Right forelimb (tissue), 1 donor: ENCODE data around the gene SARS2.
"Not testable (repeated sequence)": the region's sequence is repeated elsewhere in the genome, so short reads cannot be mapped to it uniquely, and the experiment has no call there.

Source experiments
- DNase-seq: peaks from one replicate; pipeline ENCODE4 v3.0.0-alpha.2; 2018

SARS2 gene, protein sequence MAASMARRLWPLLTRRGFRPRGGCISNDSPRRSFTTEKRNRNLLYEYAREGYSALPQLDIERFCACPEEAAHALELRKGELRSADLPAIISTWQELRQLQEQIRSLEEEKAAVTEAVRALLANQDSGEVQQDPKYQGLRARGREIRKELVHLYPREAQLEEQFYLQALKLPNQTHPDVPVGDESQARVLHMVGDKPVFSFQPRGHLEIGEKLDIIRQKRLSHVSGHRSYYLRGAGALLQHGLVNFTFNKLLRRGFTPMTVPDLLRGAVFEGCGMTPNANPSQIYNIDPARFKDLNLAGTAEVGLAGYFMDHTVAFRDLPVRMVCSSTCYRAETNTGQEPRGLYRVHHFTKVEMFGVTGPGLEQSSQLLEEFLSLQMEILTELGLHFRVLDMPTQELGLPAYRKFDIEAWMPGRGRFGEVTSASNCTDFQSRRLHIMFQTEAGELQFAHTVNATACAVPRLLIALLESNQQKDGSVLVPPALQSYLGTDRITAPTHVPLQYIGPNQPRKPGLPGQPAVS

DNA sequence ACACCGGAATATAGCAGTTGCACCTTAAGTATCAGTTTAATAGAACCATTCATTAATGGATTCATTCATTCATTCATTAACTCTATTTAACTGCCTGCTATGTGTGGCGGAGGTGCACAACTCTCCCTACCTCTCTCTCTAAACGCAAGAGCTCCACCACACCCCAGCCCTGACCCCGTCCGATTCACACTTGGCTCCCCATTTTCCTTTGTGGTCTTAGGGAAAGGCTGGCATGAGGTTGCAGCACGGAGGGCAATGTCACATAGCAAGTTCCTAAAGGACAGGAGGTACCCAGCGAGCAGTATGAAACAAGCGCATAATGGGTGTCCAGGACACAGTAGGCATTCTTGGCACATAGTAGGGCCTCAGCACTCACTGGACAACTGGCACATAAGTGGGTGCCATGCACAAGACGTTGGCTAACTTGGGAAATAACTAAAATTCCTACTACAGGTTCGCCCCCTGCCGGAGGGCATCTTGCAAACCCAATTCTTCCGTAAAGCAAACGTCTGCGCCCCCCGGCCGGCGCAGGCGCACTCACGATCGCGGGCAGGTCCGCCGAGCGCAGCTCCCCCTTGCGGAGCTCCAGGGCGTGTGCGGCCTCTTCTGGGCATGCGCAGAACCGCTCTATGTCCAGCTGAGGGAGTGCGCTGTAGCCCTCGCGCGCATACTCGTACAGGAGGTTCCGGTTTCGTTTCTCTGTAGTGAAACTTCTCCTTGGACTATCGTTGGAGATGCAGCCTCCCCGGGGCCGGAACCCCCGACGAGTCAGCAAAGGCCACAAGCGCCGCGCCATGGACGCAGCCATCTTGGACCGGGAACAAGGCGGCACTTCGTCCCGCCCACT, at the start of gene SARS2:
TSS of gene SARS2 (minus strand) at position 835 of the 847 bp plus-strand sequence. CDS start at position 808, 27 bp downstream.
- DNase-seq, result peak; percentile 99

DNA sequence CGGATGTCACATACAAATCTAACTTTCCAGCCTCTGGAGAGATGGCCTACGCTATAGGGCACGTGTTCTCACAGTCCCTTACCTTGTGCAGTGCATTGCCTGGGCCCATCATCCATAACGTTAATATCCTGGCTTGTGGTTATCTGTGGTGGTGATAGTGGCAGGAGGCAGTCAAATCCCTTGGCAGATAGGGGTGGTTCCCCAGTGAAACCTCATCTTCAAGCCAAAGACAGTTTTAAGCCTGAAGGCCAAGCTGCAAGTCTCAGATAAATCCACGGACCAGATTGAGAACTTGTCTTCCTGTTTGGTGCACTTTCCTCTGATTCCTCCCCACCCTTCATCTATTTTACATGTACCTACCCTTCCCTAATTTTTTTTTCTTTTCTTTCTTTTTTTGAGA, 49.2 kb upstream of the SARS2 start:
- DNase-seq, result no peak

DNA sequence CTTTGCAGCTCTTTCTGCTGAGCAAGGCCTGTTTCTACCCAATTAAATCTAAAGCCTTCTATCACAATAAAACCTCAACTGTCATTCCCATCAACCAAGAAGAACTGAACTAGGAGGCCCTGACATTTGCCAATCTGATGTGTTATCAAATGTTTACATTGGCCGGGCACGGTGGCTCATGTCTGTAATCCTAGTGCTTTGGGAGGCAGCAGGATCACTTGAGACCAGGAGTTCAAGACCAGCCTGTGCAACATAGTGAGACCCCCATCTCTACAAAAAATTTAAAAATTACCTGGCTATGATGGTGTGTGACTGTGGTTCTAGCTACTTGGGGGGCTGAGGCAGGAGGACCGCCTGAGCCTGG, 47.7 kb upstream of the SARS2 start:
- no peak for DNase-seq

DNA sequence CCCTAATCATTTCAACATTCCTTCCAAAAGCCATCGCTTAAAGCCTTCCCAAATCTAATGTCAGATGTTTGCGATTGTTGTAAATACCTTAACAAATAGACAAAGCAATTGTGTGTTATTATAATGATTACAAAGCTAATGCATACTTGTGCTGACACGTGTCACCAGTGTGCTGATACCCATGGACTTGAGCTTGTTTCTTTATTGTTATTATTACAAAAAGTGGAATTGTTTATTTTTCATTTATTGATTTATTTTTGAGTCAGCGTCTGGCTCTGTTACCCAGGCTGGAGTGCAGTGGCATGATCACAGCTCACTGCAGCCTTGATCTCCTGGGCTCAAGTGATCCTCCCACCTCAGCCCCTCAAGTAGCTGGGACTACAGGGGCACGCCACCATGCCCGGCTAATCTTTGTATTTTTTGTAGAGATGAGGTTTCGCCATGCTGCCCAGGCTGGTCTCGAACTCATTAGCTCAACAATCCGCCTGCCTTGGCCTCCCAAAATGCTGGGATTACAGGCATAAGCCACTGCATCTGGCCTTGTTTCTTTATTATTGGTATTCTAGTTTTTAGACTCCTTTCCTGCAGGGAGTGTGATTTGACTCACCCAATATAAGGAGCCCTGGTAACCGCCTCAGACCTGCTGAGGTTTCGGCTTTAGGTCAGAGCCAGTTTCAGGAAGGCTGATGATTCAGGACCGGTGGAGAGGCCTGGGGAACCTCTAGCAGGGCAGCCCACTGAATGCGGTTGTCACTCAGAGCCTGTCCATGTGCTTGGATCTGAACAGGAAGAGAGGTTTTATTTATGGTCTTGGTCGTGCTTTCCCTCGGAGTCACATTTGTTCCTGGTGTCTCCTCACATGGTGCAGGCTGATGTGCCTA, 47.1 kb upstream of the SARS2 start:
- DNase-seq, result no peak

DNA sequence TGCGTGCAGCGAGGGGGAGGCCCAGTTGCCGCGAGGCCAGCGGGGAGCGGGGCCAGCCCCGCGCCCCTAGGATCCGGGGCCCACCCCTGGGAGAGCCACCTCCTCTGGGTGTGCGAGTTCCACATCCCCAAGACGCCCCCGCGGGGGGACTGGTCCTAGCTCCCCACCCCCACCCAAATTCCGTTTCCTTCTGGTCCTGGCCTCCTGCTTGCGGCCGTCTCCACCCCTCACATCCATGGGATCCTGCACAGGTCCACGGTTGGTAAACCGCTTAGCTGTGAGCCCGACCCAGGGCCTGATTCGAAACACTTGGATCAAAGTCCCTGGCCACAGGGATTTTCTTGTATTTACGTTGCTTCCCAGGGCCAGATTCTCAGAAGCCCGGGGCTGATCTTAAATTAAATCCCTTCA, 45.3 kb upstream of the SARS2 start:
- no peak for DNase-seq

DNA sequence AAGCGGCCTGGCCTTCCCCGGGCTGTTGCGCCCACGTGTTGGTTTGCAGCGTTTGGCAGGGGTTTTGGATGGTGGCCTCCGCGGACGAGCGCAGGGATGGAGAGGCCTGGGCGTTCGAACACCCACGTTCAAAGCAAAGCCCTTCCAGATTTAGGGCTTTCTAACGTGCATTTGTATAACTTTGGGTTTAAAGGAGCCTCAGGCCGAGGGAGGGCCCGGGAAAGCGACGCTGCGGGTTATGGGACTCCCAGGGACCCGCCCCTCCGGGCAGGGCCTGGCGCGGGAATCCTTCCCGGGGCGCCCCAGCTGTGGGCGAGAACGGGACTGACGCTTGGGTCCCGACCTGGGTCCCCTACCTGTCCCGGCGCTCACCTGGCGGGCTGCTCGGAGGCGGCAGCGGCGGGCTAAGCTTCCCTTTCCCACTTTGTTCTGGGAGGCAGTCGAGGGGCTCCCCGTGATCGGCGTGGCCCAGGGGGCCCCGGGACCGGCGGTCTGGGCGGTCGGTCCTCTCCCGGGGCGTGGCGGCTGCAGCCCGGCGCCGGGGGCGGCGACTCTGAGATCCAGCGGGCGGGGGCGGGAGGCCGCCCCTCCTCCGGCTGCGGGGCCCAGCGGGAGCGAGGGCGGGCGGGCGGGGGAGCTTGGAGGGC, 44.8 kb upstream of the SARS2 start, which contains the start of gene FBXO17:
TSS of gene FBXO17 (minus strand) at position 529 of the 647 bp plus-strand sequence. CDS start 25,423 bp downstream, outside the sequence.
- DNase-seq, result peak; percentile 87

DNA sequence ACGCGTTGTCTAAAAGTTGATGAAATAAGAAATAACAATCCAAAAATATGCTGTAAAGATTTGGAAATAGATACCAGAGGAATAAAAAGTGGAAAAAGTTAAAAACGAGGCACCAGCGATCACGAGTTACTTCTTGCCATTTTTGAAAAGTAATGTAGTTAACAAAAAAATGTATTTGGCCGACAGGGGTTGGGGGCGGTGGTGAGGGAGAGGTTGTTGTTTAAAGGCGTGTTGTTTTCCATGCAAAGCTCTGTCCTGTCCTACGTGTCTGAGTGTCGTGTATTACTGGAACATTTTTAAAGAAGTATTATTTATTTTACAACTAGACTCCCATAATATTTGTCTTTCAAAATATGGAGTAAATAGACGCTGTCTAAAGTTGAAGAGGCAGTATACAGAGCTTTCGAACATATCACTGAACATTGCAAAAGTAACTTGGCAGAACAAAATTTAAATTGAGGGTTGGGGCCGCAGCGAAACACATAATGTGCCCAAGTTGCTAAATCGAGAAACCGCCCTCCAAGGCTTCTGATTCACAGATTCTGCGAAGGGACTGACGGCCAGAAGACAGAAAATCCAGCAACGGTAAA, 44.2 kb upstream of the SARS2 start:
- DNase-seq, result no peak

DNA sequence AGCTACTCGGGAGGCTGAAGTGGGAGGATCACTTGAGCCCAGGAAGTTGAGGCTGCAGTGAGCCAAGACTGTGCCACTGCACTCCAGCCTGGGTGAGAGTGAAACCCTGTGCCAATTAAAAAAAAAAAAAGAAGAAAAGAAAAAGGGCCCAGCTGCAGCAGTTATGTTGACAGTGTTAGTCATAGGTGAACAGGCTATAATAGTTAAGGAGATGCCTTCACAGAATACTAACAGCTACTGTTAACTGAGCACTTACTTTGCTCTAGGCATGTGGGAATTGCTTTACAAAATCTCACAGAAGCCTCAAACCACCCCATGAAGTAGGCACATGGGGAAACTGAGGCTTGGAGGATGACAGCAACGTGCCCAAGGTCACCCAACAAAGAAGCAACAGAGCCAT, 41.1 kb upstream of the SARS2 start:
- DNase-seq, result no peak

DNA sequence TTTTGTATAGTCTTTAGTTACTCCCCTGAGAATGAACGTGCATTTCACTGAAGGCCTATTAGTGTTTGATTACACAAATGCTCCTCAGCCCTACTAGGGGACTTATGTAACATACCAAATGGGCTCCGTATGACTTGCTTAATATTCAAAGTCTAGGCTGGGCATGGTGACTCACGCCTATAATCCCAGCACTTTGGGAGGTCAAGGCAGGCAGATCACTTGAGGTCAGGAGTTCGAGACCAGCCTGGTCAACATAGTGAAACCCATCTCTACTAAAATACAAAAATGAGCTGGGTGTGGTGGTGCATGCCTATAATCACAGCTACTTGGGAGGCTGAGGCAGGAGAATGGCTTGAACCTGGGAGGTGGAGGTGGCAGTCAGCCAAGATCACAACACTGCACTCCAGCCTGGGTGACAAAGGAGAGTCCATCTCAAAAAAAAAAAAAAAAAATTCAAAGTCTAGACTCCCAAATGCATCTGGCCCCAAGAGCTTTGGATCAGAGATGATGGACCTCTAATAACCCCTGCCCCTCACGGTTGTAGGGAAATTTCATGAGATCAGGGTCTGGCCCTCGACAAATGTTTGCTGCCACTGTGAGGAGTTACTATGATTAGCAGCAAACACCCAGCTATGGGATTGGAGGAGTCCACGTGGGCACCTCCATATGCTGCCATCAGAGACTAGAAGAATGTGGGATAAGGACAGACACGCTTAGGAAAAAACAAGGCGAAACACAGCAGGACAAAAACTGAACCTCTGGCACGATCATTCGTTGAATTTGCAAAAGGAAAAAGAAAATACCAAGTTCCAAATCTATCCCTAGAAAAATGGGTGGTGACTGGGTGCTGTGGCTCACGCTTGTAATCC, 40.3 kb upstream of the SARS2 start:
- no peak for DNase-seq

DNA sequence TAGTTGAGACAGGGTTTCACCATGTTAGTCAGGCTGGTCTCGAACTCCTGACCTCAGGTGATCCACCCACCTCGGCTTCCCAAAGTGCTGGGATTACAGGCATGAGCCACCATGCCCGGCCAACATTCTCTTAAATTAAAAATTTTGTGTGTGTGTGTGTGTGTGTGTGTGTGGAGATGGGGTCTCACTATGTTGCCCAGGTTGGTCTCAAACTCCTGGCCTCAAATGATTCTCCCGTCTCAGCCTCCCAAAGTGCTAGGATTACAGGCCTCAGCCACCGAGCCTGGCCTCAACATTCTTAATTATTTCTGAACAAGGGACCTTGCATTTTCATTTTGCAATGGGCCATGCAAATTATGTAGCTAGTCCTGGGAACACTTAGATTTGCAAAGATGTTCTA, 35.6 kb upstream of the SARS2 start:
- DNase-seq, result not testable (repeated sequence)

DNA sequence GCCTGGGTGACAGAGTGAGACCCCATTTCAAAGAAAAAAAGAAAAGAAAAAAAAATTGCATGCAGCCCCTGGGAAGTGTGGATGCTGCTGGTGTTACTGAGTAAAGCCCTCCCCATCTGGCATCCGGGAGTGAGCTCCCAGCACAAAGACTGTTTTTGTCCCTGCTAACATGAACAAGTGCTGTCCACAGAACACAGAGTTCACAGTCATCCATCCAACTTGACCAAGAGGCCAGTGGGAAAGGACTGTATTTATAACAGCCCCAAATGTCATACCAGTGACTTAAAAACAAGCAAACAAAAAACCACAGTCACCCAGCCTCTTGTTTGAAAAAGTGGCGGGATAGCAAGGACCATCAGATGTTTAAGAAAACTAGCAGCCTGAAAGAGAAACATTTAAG, 34.2 kb upstream of the SARS2 start:
- no peak for DNase-seq

DNA sequence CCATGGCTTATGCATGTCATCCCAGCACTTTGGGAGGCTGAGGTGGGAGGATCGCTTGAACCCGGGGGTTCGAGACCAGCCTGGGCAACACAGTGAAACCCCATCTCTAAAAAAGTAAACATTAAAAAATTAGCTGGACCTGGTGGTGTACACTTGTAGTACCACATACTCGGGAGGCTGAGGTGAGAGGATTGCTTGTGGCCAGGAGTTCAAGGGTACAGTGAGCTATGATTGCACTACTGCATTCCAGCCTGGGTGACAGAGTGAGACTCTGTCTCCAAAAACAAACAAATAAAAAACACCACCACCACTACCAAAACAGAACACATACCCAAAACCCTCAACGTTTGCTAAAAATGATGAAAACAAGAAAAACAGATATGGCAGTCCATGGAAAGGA, 29.1 kb upstream of the SARS2 start:
- no peak for DNase-seq

DNA sequence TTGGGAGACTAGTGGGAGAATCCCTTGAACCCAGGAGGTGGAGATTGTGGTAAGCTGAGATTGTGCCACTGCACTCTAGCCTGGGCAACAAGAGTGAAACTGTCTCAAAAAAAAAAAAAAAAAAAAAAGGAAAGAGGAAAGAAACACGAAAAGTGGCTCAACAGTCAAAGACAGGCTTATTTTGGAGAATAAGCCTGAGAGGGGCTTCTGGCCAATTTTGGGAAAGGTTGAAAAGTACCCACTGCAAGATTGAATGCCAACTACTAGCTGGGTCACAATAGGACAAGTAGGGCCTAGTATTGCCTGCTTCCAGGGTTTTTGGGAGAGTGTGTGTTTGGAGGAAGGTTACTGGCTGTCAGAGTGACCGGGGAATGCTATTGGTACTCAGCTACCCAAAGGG, 27.7 kb upstream of the SARS2 start:
- DNase-seq, result no peak

DNA sequence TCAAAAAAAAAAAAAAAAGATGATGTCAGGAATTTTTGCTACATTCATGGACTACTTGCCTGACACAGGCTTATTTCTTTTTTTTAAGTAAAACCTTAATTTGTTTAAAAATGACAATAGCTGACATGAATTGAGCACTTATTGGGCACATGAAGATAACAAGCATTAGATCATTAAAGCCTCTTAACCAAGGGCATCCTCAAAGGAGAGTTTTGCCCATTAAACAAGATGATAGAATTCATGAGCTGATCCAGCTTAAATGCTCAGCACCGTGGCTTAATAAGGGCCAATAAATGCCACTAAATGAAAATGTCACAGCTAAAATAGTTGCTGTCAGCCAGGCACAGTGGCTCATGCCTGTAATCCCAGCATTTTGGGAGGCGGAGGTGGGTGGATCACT, 25.7 kb upstream of the SARS2 start:
- no peak for DNase-seq

DNA sequence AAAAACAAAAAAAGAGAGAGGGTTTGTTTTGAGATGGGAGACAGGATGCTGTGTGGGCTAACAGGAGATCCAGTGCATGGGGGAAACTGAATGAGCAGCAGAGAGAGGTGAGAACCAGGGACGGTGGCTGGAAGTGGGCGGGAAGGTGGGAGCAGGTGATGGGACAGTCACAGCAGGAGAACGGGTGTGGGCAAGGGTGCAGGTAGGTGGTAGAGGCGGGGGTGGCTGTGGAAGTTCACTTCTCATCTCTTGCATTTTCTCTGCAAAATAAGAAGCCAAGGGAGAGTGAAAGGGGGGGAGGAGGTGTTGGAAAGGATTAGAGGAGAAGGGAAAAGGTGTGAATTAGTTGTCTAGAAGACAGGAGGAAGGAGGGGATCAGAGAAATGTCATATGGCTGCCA, 23.1 kb upstream of the SARS2 start:
- DNase-seq, result no peak

DNA sequence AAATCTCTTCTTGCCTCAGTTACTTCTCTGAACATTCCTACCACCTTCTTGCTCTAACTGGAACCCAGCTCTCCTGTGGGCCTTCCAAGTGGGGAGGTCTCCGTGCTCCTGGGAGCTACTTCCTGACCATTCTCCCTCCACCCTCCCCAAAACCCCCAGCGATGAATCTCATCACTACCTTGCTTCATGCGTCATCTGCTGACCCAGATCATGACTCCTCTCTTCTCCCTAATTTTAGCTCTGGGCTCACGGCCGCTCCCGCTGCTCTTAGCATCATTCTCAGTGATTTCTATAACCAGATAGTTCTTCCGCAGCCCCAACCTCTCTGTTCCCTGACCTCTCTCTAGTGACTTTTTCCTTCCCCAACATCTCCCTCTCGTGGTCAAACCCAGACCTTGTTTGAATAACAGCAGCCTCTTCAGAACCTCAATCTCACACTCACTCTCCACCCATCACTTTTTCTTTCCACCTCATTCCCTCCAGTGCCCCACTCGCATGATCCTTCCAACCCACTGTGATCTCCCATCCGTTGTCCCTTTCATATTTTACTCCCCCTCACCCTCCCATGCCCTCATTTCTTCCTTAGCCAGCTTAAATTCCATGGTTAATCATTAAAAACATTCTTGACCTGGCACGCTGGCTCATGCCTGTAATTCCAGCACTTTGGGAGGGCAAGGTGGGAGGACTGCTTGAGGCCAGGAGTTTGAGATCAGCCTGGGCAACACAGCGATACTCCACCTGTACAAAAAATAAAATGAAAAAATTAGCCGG, 22.0 kb upstream of the SARS2 start:
- no peak for DNase-seq

DNA sequence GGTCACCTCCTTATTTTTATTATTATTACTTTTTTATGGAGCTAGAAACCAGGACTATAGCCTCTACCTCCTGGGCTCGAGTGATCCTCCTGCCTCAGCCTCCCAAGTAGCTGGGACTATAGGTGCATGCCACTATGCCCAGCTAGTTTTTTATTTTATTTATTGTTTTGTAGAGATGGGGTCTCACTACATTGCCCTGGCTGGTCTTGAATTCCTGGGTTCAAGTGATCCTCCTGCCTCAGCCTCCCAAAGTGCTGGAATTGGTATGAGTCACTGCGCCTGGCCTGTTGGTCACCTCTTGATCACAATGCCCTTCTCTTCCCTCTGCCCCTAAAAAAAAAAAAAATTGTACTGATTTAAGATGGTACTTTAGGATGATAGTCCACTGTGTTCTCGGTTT, 20.6 kb upstream of the SARS2 start:
- DNase-seq, result no peak

DNA sequence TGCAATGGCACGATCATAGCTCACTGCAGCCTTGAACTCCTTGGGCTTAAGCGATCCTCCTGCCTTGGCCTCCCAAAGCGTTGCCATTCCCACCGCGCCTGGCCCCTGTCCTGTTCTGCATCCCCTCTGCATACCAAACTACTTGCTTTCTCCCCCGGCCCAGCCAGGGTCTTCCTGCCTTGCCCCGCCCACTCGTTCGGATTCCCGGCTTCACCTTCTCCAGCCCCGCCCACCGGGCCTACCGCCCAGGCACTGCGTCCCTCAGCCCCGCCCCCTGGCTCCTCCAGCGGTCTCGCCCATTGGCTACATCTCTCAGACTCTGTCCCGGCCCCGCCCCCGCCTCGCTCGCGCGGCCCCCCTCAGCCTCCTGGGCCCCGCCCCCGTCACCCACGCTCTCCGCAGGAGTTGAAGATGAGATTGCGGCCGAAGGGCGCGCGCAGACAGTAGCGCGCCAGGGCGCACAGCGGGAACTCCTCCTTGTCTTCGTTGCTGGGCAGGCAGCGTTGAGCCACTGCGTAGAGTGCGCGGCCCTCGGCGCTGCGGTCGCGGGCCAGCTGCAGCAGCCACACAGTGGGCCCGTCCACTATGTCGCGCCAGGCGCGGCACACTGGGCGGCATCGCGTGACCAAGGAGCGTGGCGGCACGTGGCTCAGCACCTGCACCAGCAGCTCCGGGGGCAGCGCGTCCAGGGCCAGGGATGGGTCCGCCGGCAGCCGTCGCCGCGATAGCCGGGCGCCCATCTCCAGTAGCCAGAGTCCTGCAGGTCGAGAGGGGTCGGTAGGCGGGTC, 19.2 kb upstream of the SARS2 start:
- DNase-seq, result peak; percentile 89
